ENCODE results near the gene SERAC1.

The SERAC1 gene

DNA sequence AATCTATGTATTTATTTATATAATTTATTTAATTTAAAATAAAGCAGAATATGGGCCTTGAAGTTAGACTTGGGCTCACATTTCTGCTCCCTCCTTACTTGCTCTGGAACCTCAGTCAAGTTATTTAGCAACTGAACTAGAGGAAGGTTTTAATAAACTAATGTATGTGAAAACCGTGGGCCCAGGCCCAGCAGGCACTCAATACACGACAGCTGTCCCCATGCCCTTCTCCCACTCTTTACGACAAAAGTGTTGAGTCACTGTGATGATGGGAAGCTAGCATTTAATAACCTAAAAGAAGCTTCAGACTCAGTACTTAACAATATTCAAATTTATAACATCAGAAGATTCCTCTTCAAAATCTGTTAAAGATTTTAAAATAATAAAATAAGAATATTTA, 46.7 kb downstream of the SERAC1 start:
- DNase-seq (ENCODE audit: low read depth), result no peak

- DNase-seq (ENCODE audit: low read depth), result no peak
Observed at GRCh38 chr6:158118886-158119285, 49.2 kb downstream of the SERAC1 start.

DNA sequence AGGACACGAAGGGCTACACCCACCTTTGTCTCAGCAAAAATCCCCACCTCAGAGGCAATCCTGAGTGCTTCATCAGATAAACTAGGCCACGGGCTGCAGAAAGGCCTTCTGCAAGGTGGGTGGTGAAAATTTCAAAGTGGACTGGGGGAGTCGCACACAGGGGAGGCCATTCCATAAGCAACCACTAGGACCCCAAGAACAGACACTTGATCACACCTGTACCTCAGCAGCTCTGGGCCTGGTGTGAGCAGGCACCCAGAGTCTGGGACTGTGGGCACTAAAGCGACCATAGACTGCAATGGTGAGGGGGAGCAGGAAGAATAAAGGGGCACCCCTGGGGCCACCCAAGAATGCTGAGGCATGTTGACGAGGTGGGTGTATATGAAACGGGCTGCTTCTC, 52.6 kb downstream of the SERAC1 start:
- no peak for DNase-seq (ENCODE audit: low read depth)

DNA sequence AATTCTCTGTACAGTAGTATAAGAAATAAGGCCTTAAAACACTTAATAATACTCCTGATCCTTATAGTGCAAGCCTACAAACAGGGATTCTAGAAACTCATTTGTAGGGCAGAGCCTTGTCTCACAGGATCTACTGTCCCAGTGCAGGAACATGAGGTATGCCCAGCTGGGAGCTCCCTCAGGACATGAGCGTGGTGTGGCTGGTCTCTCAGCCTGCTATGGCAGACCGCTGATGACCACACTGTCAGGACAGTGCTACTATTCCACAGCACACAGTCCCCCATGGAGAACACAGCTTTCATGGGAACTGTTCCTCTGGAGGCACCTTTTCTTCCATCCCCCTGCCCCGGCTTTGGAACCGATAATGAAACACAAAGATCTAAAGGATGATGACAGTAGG, 53.0 kb downstream of the SERAC1 start:
- no peak for DNase-seq (ENCODE audit: low read depth)

- DNase-seq (ENCODE audit: low read depth), result no peak
Observed at GRCh38 chr6:158113802-158114201, 54.3 kb downstream of the SERAC1 start.

- DNase-seq (ENCODE audit: low read depth), result no peak
Observed at GRCh38 chr6:158111987-158112386, 56.1 kb downstream of the SERAC1 start.

- DNase-seq (ENCODE audit: low read depth), result no peak
Observed at GRCh38 chr6:158110986-158111385, 57.1 kb downstream of the SERAC1 start.

DNA sequence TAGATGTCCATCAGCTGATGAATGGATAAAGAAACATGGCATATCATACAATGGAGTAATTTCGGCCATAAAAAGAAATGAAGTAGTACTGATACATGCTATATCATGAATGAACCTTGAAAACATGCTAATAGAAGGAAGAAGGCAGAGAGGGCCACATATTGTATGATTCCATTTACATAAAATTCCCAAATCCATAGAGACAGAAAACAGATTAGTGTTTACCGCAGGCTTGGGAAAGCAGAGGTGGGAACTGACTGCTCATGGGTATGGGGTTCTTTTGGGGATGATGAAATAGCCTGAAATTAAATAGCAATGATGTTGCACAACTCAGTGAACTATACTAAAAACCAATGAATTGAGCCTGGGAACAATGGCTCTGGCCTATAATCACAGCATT, 58.3 kb downstream of the SERAC1 start:
- DNase-seq (ENCODE audit: low read depth), result no peak

- no peak for DNase-seq (ENCODE audit: low read depth)
Observed at GRCh38 chr6:158104696-158105095, 63.4 kb downstream of the SERAC1 start.

DNA sequence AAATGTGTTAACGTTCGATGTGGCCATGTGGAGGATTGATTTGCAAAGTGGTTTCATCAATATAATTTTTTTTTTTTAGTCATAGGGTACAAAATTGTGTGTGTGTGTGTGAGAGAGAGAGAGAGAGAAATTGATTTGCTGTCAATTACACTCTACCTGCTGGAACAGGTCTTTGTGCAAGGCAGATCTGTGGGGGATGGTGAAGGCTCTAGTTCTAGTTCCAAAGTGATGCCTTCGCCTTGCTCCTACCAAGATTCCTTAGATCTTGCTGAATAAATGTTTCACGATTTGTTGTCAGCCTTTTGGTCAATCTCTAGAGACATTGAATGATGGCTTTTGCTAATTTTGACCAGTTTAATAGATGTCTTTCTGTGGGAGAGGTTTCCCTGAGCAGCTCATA, 64.8 kb downstream of the SERAC1 start:
- DNase-seq (ENCODE audit: low read depth), result no peak

- no peak for DNase-seq (ENCODE audit: low read depth)
Observed at GRCh38 chr6:158095671-158096070, 72.4 kb downstream of the SERAC1 start.

DNA sequence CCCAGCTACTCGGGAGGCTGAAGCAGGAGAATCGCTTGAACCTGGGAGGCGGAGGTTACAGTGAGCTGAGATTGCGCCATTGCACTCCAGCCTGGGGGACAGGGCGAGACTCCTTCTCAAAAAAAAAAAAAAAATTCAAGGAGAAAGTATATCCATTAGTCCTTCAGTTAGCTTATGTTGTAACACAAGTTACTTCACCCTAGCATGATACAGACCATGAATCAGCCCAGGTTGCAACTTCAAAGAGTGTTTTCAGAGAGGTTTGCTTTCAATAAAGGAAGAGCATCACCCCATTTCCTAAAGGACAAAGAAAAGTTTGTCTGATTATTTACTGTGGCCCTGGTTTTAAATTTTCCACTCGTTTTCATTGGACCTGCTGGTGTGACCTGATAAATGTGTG, 73.0 kb downstream of the SERAC1 start:
- DNase-seq (ENCODE audit: low read depth), result no peak

DNA sequence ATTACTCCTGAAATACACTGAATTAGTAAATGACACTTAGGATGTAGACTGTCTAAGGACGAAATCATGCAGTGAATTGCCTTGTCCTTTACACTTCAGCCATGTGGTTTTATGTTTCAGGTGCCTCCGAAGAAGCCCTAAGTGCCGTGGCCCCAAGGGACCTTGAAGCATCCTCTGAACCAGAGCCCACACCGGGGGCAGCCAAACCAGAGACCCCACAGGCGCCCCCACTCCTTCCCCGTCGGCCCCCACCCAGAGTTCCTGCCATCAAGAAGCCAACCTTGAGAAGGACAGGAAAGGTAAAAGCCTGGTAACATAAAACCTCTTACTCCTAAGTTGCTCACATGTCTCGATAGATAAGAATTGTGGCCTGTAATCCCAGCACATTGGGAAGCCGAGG, 75.3 kb downstream of the SERAC1 start:
- DNase-seq (ENCODE audit: low read depth), result no peak

GRCh38 chr6:158087224-158087867, 80.7 kb downstream of the SERAC1 start:
- no peak for DNase-seq (ENCODE audit: low read depth)

GRCh38 chr6:158086504-158087223, 81.4 kb downstream of the SERAC1 start:
- no peak for DNase-seq (ENCODE audit: low read depth)

GRCh38 chr6:158086054-158086503, 82.0 kb downstream of the SERAC1 start:
- DNase-seq (ENCODE audit: low read depth), result no peak

DNA sequence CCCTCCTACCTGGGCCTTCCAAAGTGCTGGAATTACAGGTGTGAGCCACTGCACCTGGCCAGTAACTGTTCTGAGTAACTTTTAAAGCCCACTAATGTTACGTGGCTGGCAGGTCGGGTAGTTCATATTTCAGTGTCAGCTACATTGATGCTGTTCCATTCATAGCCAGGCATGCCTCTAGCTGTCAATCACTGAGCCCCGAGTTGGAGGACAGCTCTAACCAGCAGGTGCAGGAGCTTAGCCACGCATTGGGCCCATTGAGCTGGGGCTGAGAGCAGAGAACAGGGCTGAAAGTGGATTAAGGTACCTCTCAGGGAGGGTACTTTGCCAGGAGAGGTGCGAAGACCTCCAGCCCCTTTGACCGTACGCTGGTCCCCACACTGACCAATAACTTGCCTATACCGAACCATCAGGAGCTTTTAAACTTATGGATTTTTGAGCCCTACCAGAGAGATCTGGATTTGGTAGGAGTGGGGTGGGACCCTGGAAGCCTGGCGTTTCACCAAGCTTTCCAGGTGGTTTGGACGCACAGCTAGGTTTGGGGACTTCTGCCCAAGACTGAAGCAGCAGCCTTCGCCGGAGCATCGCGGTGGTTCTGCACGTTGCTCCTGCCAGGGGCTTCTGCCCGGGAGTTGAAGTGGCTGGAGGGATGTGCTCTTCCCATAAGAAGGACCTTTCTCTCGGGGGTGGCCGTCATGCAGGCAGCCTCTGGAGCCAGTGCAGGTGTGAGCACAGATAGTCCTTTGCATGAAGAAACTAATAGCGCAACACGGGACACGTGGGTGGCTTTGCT, 82.6 kb downstream of the SERAC1 start:
- no peak for DNase-seq (ENCODE audit: low read depth)

GRCh38 chr6:158083455-158084325, 84.4 kb downstream of the SERAC1 start:
- DNase-seq (ENCODE audit: low read depth), result no peak

DNA sequence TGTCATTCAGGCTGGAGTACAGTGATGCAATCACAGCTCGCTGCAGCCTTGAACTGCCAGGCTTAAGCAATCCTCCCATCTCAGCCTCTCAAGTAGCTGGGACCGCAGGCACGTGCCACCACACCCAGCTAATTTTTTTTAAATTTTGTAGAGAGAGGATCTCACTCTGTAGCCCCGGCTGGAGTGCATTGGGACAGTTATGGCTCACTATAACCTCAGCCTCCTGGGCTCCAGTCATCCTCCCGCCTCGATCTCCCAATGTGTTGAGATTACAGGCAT, 86.5 kb downstream of the SERAC1 start:
- DNase-seq (ENCODE audit: low read depth), result no peak

DNA sequence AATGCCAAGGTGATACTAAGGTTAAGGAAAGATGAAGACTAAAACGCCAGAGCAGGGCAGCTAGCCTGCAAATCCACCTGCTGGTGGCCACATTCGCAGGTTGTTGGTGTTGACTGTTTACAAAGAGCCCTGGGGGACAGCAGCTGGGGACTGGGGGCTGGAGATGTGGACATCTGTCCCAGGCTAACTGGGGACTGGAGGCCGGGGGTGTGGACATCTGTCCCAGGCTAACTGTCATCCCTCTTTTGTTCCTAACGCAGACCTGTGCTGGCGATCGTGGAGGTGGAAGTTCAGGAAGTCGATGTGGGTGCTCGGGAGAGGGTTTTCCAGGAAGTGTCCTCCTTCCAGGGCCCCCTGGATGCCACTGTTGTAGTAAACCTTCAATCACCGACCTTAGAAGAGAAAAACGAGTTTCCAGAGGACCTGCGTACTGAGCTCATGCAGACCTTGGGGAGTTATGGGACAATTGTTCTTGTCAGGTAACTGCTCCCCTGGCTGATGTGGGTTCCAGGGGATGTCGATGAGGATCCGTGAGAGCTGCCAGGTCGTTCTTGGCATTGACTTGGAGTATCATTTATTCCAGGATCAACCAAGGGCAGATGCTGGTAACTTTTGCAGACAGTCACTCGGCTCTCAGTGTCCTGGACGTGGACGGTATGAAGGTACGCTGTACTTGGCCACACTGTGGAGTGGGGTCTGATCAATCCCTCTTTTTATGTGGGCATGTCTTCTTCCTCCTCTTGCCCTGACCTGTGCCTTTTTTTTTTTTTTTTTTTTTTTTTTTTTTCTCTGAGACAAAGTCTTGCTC, 87.0 kb downstream of the SERAC1 start:
- no peak for DNase-seq (ENCODE audit: low read depth)

DNA sequence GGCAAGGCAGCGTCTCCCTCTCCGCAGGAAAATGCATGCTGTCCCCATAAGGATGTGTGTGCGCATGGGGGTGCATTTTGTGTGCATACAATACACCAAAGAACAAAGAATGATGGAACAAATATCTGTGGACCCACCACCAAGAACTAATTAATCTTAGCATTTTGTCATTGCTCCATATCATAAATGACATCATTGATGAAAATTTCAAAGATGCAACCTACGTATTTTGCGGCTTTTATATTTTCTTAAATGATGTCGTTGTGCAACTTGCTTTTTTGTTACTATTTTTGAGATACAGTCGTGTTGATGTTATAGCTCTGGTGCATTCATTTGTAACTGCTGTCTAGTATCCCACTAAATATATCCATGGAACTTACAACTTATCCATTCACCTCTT, 89.7 kb downstream of the SERAC1 start:
- no peak for DNase-seq (ENCODE audit: low read depth)

- DNase-seq (ENCODE audit: low read depth), result no peak
Observed at GRCh38 chr6:158077676-158078075, 90.4 kb downstream of the SERAC1 start.
